Adrenal gland (tissue), 5 donors: ENCODE results near the gene EYS.

ENCODE experiments used
- CTCF ChIP-seq, 6 experiments: fragments of 450-650 bp in 4 of 6; fragments of 200-600 bp in 2 of 6; sonication (generic) in 1 of 6; IDR thresholded peaks; 1 replicate in 5 of 6; 2 replicates in 1 of 6; pipeline versions ENCODE4 v1.5.1 to v1.8.0; 2016 to 2021; ENCODE audit warnings: antibody characterized with exemption in 6 of 6, mild to moderate bottlenecking in 2 of 6, moderate library complexity in 1 of 6
- POLR2A ChIP-seq, 2 donors: fragments of 450-650 bp; IDR thresholded peaks; one replicate each; pipeline ENCODE4 v1.6.1; 2017; ENCODE audit warnings: antibody characterized with exemption in 2 of 2, mild to moderate bottlenecking in 2 of 2, moderate library complexity in 1 of 2
- donor health status: DM: no; HTN: no; CAD: no.

- TF ChIP-seq CTCF (IDR thresholded peaks at IDR 0.05), result no peak
- no peak for TF ChIP-seq POLR2A (IDR thresholded peaks at IDR 0.05)
Observed at GRCh38 chr6:63947792-63948529, 1759.1 kb downstream of the EYS start.
